K562 (cell line): ENCODE results near the gene RBFOX1. TPM values are rescaled to one million over a fixed set of nuclear protein-coding genes. Genes with fewer than 3 reads are reported as not detected.

Source experiments
- DMBX1 ChIP-seq: fragments of 250-450 bp; sonication (Bioruptor Pico); IDR thresholded peaks from 2 replicates; pipeline ENCODE4 v1.8.0; 2022; ENCODE audit warnings: inconsistent platforms, mild to moderate bottlenecking, moderate library complexity, borderline replicate concordance
- GMEB1 ChIP-seq: fragments of 250-450 bp; sonication (Bioruptor Pico); IDR thresholded peaks from 2 replicates; pipeline ENCODE4 v1.4.0; 2020; ENCODE audit warnings: mild to moderate bottlenecking
- KAT2B ChIP-seq: IDR thresholded peaks from one replicate; pipeline ENCODE4 v1.6.1; 2012; ENCODE audit warnings: low read depth, mild to moderate bottlenecking, control low read depth, inconsistent platforms, low read length, moderate library complexity
- NFIX ChIP-seq: fragments of 250-450 bp; sonication (Bioruptor Pico); IDR thresholded peaks from 2 replicates; pipeline ENCODE4 v1.4.0; 2020; ENCODE audit warnings: low read depth, mild to moderate bottlenecking, moderate library complexity
- RFX1 ChIP-seq: fragments of 450-650 bp; IDR thresholded peaks from 2 replicates; pipeline ENCODE4 v1.6.1; 2016; ENCODE audit warnings: mild to moderate bottlenecking, moderate library complexity
- ZNF175 ChIP-seq: fragments of 200-800 bp; sonication (Bioruptor generic); IDR thresholded peaks from 2 replicates; pipeline ENCODE4 v1.6.1; 2016; ENCODE audit warnings: low read depth, mild to moderate bottlenecking, missing genetic modification characterization, missing compliant biosample characterization
- ZNF76 ChIP-seq: fragments of 250-450 bp; sonication (Bioruptor Pico); IDR thresholded peaks from 2 replicates; pipeline ENCODE4 v1.4.0; 2020; ENCODE audit warnings: mild to moderate bottlenecking, moderate library complexity, borderline replicate concordance
- polyA plus RNA-seq, 8 experiments: library from polyadenylated mRNA; depleted of rRNA in 4 of 8; stranded (reverse) in 5 of 8; unstranded in 3 of 8; fragments of >200 nt; fragmentation: Nextera tagmentation in 2 of 8; fragmentation: Illumina TruSeq in 1 of 8; extraction: Ambion mirVana in 2 of 8; extraction: Trizol in 1 of 8; gene quantifications; 2 replicates each; pipeline versions ENCODE4 v1.2.1 to v1.2.3, GENCODE V29; 2011 to 2014; ENCODE audit warnings: inconsistent platforms in 1 of 8, missing spikeins in 1 of 8
- total RNA-seq, 7 experiments: library from RNA; depleted of rRNA in 6 of 7; stranded (reverse); fragments of >200 nt in 6 of 7; fragmentation: Illumina TruSeq in 2 of 7; extraction: Trizol in 2 of 7; gene quantifications; 2 replicates each; pipeline versions ENCODE4 v1.2.1 to v1.2.3, GENCODE V29; 2011 to 2021; ENCODE audit warnings: low replicate concordance in 1 of 7
- TF ChIP-seq, protein P1 (sequence below): fragments of 450-650 bp; IDR thresholded peaks from 2 replicates; pipeline ENCODE4 v1.6.1; 2017; ENCODE audit warnings: mild to moderate bottlenecking, moderate library complexity
- TF ChIP-seq, protein P2 (sequence below): sonication (generic); formaldehyde crosslinking; IDR thresholded peaks from 2 replicates; pipeline ENCODE4 v1.8.0; 2022; ENCODE audit warnings: mild to moderate bottlenecking, low read depth, missing genetic modification reagents

The RBFOX1 gene
- total and polyA plus RNA-seq, 9 of the 15 experiments (the other 6 are each of a cell fraction or from before 2014, with no cell fraction given) = 0.03 TPM; not detected in 8

DNA sequence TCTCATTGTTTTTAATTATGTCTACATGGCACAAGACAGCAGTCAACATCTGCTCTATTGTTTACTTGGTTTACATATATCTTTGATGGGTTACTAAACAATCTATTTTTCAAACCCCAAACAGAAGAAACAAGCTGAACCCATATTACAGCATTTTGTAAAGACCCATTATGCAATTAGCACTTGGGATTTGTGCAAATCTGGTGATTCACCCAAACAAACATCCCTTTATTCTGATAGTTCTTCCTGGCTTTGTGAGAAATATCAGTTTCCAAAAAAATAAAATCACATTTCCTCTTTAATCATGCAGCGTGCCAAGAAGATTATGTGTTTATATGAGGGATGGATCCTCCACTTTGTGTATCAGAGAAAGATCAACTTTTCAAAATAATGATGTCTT lies 16.8 kb upstream of the RBFOX1 start (continued):
- TF ChIP-seq ZNF76 (CRISPR knock-in tag) = no peak
- TF ChIP-seq, protein P1, sequence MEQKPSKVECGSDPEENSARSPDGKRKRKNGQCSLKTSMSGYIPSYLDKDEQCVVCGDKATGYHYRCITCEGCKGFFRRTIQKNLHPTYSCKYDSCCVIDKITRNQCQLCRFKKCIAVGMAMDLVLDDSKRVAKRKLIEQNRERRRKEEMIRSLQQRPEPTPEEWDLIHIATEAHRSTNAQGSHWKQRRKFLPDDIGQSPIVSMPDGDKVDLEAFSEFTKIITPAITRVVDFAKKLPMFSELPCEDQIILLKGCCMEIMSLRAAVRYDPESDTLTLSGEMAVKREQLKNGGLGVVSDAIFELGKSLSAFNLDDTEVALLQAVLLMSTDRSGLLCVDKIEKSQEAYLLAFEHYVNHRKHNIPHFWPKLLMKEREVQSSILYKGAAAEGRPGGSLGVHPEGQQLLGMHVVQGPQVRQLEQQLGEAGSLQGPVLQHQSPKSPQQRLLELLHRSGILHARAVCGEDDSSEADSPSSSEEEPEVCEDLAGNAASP = no peak
- no peak for TF ChIP-seq NFIX (CRISPR knock-in tag)
- TF ChIP-seq KAT2B = no peak
- no peak for TF ChIP-seq ZNF175 (CRISPR knock-in tag)
- no peak for TF ChIP-seq RFX1
- no peak for TF ChIP-seq GMEB1
- TF ChIP-seq, protein P2, sequence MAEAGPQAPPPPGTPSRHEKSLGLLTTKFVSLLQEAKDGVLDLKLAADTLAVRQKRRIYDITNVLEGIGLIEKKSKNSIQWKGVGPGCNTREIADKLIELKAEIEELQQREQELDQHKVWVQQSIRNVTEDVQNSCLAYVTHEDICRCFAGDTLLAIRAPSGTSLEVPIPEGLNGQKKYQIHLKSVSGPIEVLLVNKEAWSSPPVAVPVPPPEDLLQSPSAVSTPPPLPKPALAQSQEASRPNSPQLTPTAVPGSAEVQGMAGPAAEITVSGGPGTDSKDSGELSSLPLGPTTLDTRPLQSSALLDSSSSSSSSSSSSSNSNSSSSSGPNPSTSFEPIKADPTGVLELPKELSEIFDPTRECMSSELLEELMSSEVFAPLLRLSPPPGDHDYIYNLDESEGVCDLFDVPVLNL (CRISPR knock-in tag) = no peak
- no peak for TF ChIP-seq DMBX1 (CRISPR knock-in tag)
